ENCODE results near the gene EMC9. TPM values are rescaled to one million over a fixed set of nuclear protein-coding genes. Genes with fewer than 3 reads are reported as not detected.
A peak's percentile ranks its signal among the peaks of the same experiment; 100 is the strongest.

EMC9 gene
- total RNA-seq, 2 donors from 2014 or later = 28.7 to 37.5 TPM

GRCh38 chr14:24149302-24149969, 8.0 kb upstream of the EMC9 start:
- H3K27me3 Mint-ChIP-seq = no peaks in the 10 kb centered on the region
- DNase-seq (ENCODE audit: low spot score) (no peak), ATAC-seq (no peak)
- H3K4me1 Mint-ChIP-seq (ENCODE audit: low read depth in 2 of 2) = peaks cover 34 to 42% of the 10 kb centered on the region in 2 donors
- H3K4me3 Mint-ChIP-seq = peak overlapping the region; percentile 94
- peak overlapping the region; percentile 86 to 97 for H3K27ac Mint-ChIP-seq
- H3K9me3 Mint-ChIP-seq = no peaks in the 10 kb centered on the region
- peaks cover 16% of the 10 kb centered on the region for H3K36me3 Mint-ChIP-seq

GRCh38 chr14:24147761-24148428, 6.5 kb upstream of the EMC9 start:
- Mint-ChIP-seq H3K27ac (peak overlapping the region; percentile 86 to 97), H3K27me3 (no peaks in the 10 kb centered on the region), H3K9me3 (no peaks in the 10 kb centered on the region), H3K36me3 (peaks cover 24% of the 10 kb centered on the region), H3K4me1 (ENCODE audit: low read depth in 2 of 2) (peaks cover 48 to 56% of the 10 kb centered on the region in 2 donors), H3K4me3 (peak overlapping the region; percentile 94)
- DNase-seq (ENCODE audit: low spot score) = no peak
- no peak for ATAC-seq

GRCh38 chr14:24146978-24147760, 5.8 kb upstream of the EMC9 start, which contains the start of gene RNF31:
Gene RNF31, plus strand, starts transcription at chr14:24147498. Its CDS starts 201 bp downstream, at chr14:24147699.
- H3K27ac Mint-ChIP-seq = peak within 1 kb of the TSS; percentile 86 to 97
- DNase-seq (ENCODE audit: low spot score) (peak; percentile 99), ATAC-seq (peak; percentile 92 to 94)
- H3K36me3 Mint-ChIP-seq = peaks cover 27% of the 10 kb centered on the region
- H3K9me3 Mint-ChIP-seq = no peaks in the 10 kb centered on the region
- peaks cover 52 to 59% of the 10 kb centered on the region in 2 donors for H3K4me1 Mint-ChIP-seq (ENCODE audit: low read depth in 2 of 2)
- no peaks in the 10 kb centered on the region for H3K27me3 Mint-ChIP-seq
- peak within 1 kb of the TSS; percentile 94 for H3K4me3 Mint-ChIP-seq

GRCh38 chr14:24146453-24146977, 5.1 kb upstream of the EMC9 start, which contains the start of gene PSME2:
Gene PSME2, minus strand, starts transcription at chr14:24146610. Its CDS starts 29 bp downstream, at chr14:24146581.
- no peaks in the 10 kb centered on the region for H3K9me3 Mint-ChIP-seq
- peaks cover 27% of the 10 kb centered on the region for H3K36me3 Mint-ChIP-seq
- H3K27ac Mint-ChIP-seq = peak within 1 kb of the TSS; percentile 86 to 97
- peaks cover 58 to 65% of the 10 kb centered on the region in 2 donors for H3K4me1 Mint-ChIP-seq (ENCODE audit: low read depth in 2 of 2)
- H3K27me3 Mint-ChIP-seq = no peaks in the 10 kb centered on the region
- H3K4me3 Mint-ChIP-seq = peak within 1 kb of the TSS; percentile 94
- ATAC-seq = peak; percentile 83 to 88
- DNase-seq (ENCODE audit: low spot score) = peak; percentile 97

GRCh38 chr14:24145690-24146452, 4.5 kb upstream of the EMC9 start:
- DNase-seq (ENCODE audit: low spot score) (no peak), ATAC-seq (no peak)
- peak overlapping the region; percentile 94 for H3K4me3 Mint-ChIP-seq
- peaks cover 27% of the 10 kb centered on the region for H3K36me3 Mint-ChIP-seq
- H3K4me1 Mint-ChIP-seq (ENCODE audit: low read depth in 2 of 2) = peaks cover 59 to 65% of the 10 kb centered on the region in 2 donors
- no peaks in the 10 kb centered on the region for H3K27me3 Mint-ChIP-seq
- peak overlapping the region; percentile 86 to 97 for H3K27ac Mint-ChIP-seq
- H3K9me3 Mint-ChIP-seq = no peaks in the 10 kb centered on the region

- Mint-ChIP-seq H3K4me1 (ENCODE audit: low read depth in 2 of 2) (peaks cover 58 to 60% of the 10 kb centered on the region in 2 donors), H3K36me3 (peaks cover 27% of the 10 kb centered on the region), H3K27ac (peak overlapping the region; percentile 86 to 97), H3K4me3 (peak overlapping the region; percentile 94), H3K27me3 (no peaks in the 10 kb centered on the region), H3K9me3 (no peaks in the 10 kb centered on the region)
- ATAC-seq (no peak), DNase-seq (ENCODE audit: low spot score) (no peak)
Observed at GRCh38 chr14:24145219-24145618, 3.8 kb upstream of the EMC9 start.

- peak overlapping the region; percentile 94 for H3K4me3 Mint-ChIP-seq
- H3K27me3 Mint-ChIP-seq = no peaks in the 10 kb centered on the region
- peak overlapping the region; percentile 64 to 86 for H3K27ac Mint-ChIP-seq
- ATAC-seq (no peak), DNase-seq (ENCODE audit: low spot score) (no peak)
- no peaks in the 10 kb centered on the region for H3K9me3 Mint-ChIP-seq
- peaks cover 60 to 61% of the 10 kb centered on the region in 2 donors for H3K4me1 Mint-ChIP-seq (ENCODE audit: low read depth in 2 of 2)
- peaks cover 26% of the 10 kb centered on the region for H3K36me3 Mint-ChIP-seq
Observed at GRCh38 chr14:24144451-24144850, 3.1 kb upstream of the EMC9 start.

- H3K27me3 Mint-ChIP-seq = no peaks in the 10 kb centered on the region
- DNase-seq (ENCODE audit: low spot score) (no peak), ATAC-seq (no peak)
- peak overlapping the region; percentile 94 for H3K4me3 Mint-ChIP-seq
- H3K36me3 Mint-ChIP-seq = peaks cover 31% of the 10 kb centered on the region
- peak overlapping the region; percentile 86 to 97 for H3K27ac Mint-ChIP-seq
- peaks cover 57 to 63% of the 10 kb centered on the region in 2 donors for H3K4me1 Mint-ChIP-seq (ENCODE audit: low read depth in 2 of 2)
- no peaks in the 10 kb centered on the region for H3K9me3 Mint-ChIP-seq
Observed at GRCh38 chr14:24143511-24143910, 2.1 kb upstream of the EMC9 start.

- no peaks in the 10 kb centered on the region for H3K27me3 Mint-ChIP-seq
- no peaks in the 10 kb centered on the region for H3K9me3 Mint-ChIP-seq
- H3K36me3 Mint-ChIP-seq = peaks cover 23% of the 10 kb centered on the region
- peak overlapping the region; percentile 86 to 97 for H3K27ac Mint-ChIP-seq
- H3K4me3 Mint-ChIP-seq = peak overlapping the region; percentile 85
- DNase-seq (ENCODE audit: low spot score) (no peak), ATAC-seq (no peak)
- H3K4me1 Mint-ChIP-seq (ENCODE audit: low read depth in 2 of 2) = peaks cover 54 to 59% of the 10 kb centered on the region in 2 donors
Observed at GRCh38 chr14:24139272-24139934, 2.0 kb downstream of the EMC9 start.

- Mint-ChIP-seq H3K27me3 (no peaks in the 10 kb centered on the region), H3K27ac (peak overlapping the region; percentile 86 to 97), H3K9me3 (no peaks in the 10 kb centered on the region), H3K4me3 (peak overlapping the region; percentile 85), H3K4me1 (ENCODE audit: low read depth in 2 of 2) (peaks cover 46 to 52% of the 10 kb centered on the region in 2 donors), H3K36me3 (peaks cover 19% of the 10 kb centered on the region)
- ATAC-seq = no peak
- DNase-seq (ENCODE audit: low spot score) = no peak
Observed at GRCh38 chr14:24138396-24139271, 2.8 kb downstream of the EMC9 start.

GRCh38 chr14:24137529-24138395, 3.6 kb downstream of the EMC9 start:
- ATAC-seq (no peak), DNase-seq (ENCODE audit: low spot score) (no peak)
- peaks cover 14% of the 10 kb centered on the region for H3K36me3 Mint-ChIP-seq
- peaks cover 39 to 44% of the 10 kb centered on the region in 2 donors for H3K4me1 Mint-ChIP-seq (ENCODE audit: low read depth in 2 of 2)
- H3K4me3 Mint-ChIP-seq = peak overlapping the region; percentile 89
- peak overlapping the region; percentile 83 to 90 for H3K27ac Mint-ChIP-seq
- H3K9me3 Mint-ChIP-seq = no peaks in the 10 kb centered on the region
- no peaks in the 10 kb centered on the region for H3K27me3 Mint-ChIP-seq
